Fibroblast of villous mesenchyme (primary cell): ENCODE results near the gene PKM. TPM values are rescaled to one million over a fixed set of nuclear protein-coding genes. Genes with fewer than 3 reads are reported as not detected.

Source experiments
- DNase-seq: peaks from one replicate; pipeline ENCODE4 v3.0.0-alpha.2; 2010; ENCODE audit warnings: low read depth
- H3K4me3 ChIP-seq: 2 replicates; pipeline ENCODE4 v1.5.1; 2011; ENCODE audit warnings: low read depth, mild to moderate bottlenecking, low read length
- CTCF ChIP-seq: IDR thresholded peaks from 2 replicates; pipeline ENCODE4 v1.5.1; 2012; ENCODE audit warnings: low read depth, mild to moderate bottlenecking, low read length; ENCODE audit not compliant: insufficient read depth
- total RNA-seq: library from RNA; depleted of rRNA; stranded (reverse); fragments of >200 nt; gene quantifications from 2 replicates; pipeline ENCODE4 v1.2.3, GENCODE V29; 2012

Gene PKM
- total RNA-seq, 1 donor, result 2,239 TPM

- TF ChIP-seq CTCF, result no peak
- no peak for DNase-seq
- H3K4me3 ChIP-seq, result peak overlapping the region; percentile 72
These were observed 5.5 kb upstream of the PKM start for GRCh38 chr15:72236381-72237003.

GRCh38 chr15:72235298-72235697 lies 4.3 kb upstream of the PKM start:
- no peak for DNase-seq
- TF ChIP-seq CTCF, result no peak
- no peak overlapping the region for H3K4me3 ChIP-seq

- no peak for TF ChIP-seq CTCF
- H3K4me3 ChIP-seq, result no peak overlapping the region
- DNase-seq, result no peak
These were observed 2.8 kb upstream of the PKM start for GRCh38 chr15:72233769-72234168.

GRCh38 chr15:72231833-72232478 lies 966 bp upstream of the PKM start:
- H3K4me3 ChIP-seq, result peak overlapping the region; percentile 96
- TF ChIP-seq CTCF, result no peak
- peak; percentile 81 for DNase-seq

- H3K4me3 ChIP-seq, result peak overlapping the region; percentile 96
- peak; percentile 95 for DNase-seq
- no peak for TF ChIP-seq CTCF
These were observed 559 bp downstream of the PKM start for GRCh38 chr15:72230197-72231065.

GRCh38 chr15:72229947-72230196 lies 1.1 kb downstream of the PKM start:
- H3K4me3 ChIP-seq, result peak overlapping the region; percentile 96
- TF ChIP-seq CTCF, result no peak
- no peak for DNase-seq
